ENCODE data around the gene MARCHF2. TPM values are rescaled to one million over a fixed set of nuclear protein-coding genes. Genes with fewer than 3 reads are reported as not detected.
"Not testable (repeated sequence)": the region's sequence is repeated elsewhere in the genome, so short reads cannot be mapped to it uniquely, and the experiment has no call there.

MARCHF2 gene
- total RNA-seq, 1 donor from 2014 or later = 42.5 TPM

DNA sequence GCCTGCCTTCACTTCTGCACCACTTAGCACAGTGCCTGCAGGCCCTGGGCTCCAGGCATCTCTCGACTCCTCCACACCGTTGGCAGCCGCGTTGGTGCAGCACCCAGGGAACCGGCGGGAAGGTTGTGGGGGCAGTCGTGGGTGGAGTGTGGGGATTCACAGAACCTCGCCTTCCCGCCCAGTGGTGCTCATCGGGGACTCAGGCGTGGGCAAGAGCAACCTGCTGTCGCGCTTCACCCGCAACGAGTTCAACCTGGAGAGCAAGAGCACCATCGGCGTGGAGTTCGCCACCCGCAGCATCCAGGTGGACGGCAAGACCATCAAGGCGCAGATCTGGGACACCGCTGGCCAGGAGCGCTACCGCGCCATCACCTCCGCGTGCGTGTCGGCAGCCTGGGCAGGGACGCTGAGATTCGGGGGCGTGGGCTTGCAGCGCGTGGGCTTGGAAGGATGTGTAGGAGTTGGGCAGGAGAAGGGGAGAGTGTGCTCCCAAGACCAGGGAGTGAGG is 13.4 kb upstream of the MARCHF2 start:
- no peak overlapping the region for H3K27ac Mint-ChIP-seq (ENCODE audit: unreplicated experiment)

DNA sequence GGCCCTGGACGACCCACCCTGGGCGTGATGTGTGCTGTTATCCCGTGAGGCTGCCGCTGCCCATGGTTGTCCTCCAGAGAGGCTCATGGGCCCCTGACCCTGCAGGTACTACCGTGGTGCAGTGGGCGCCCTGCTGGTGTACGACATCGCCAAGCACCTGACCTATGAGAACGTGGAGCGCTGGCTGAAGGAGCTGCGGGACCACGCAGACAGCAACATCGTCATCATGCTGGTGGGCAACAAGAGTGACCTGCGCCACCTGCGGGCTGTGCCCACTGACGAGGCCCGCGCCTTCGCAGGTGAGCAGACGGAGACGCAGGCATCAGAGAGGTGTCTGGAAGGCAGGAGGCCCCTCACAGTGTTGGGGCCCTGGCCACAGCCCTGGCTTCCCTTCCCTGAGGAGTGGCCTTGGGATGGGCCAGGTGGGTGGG is 11.1 kb upstream of the MARCHF2 start:
- H3K4me1 Mint-ChIP-seq (ENCODE audit: low read depth) = peaks cover 15% of the 10 kb centered on the region
- TF ChIP-seq, protein P1, sequence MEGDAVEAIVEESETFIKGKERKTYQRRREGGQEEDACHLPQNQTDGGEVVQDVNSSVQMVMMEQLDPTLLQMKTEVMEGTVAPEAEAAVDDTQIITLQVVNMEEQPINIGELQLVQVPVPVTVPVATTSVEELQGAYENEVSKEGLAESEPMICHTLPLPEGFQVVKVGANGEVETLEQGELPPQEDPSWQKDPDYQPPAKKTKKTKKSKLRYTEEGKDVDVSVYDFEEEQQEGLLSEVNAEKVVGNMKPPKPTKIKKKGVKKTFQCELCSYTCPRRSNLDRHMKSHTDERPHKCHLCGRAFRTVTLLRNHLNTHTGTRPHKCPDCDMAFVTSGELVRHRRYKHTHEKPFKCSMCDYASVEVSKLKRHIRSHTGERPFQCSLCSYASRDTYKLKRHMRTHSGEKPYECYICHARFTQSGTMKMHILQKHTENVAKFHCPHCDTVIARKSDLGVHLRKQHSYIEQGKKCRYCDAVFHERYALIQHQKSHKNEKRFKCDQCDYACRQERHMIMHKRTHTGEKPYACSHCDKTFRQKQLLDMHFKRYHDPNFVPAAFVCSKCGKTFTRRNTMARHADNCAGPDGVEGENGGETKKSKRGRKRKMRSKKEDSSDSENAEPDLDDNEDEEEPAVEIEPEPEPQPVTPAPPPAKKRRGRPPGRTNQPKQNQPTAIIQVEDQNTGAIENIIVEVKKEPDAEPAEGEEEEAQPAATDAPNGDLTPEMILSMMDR (IDR thresholded peaks at IDR 0.05) = no peak
- no peaks in the 10 kb centered on the region for H3K9me3 Mint-ChIP-seq (ENCODE audit: low read depth)
- no peak overlapping the region for H3K4me3 Mint-ChIP-seq (ENCODE audit: unreplicated experiment)
- H3K27me3 Mint-ChIP-seq (ENCODE audit: low read depth) = no peaks in the 10 kb centered on the region
- peaks cover 17% of the 10 kb centered on the region for H3K36me3 Mint-ChIP-seq (ENCODE audit: low read depth)
- DNase-seq (ENCODE audit: low spot score) = no peak
- H3K27ac Mint-ChIP-seq (ENCODE audit: unreplicated experiment) = no peak overlapping the region

More for the DNA sequence above, 13.4 kb upstream of the MARCHF2 start:
- Mint-ChIP-seq H3K36me3 (ENCODE audit: low read depth) (peaks cover 17% of the 10 kb centered on the region), H3K27me3 (ENCODE audit: low read depth) (no peaks in the 10 kb centered on the region), H3K4me3 (ENCODE audit: unreplicated experiment) (no peak overlapping the region), H3K9me3 (ENCODE audit: low read depth) (no peaks in the 10 kb centered on the region), H3K4me1 (ENCODE audit: low read depth) (peaks cover 37% of the 10 kb centered on the region)
- no peak for DNase-seq (ENCODE audit: low spot score)
- TF ChIP-seq, protein P1 (IDR thresholded peaks at IDR 0.05) = no peak

DNA sequence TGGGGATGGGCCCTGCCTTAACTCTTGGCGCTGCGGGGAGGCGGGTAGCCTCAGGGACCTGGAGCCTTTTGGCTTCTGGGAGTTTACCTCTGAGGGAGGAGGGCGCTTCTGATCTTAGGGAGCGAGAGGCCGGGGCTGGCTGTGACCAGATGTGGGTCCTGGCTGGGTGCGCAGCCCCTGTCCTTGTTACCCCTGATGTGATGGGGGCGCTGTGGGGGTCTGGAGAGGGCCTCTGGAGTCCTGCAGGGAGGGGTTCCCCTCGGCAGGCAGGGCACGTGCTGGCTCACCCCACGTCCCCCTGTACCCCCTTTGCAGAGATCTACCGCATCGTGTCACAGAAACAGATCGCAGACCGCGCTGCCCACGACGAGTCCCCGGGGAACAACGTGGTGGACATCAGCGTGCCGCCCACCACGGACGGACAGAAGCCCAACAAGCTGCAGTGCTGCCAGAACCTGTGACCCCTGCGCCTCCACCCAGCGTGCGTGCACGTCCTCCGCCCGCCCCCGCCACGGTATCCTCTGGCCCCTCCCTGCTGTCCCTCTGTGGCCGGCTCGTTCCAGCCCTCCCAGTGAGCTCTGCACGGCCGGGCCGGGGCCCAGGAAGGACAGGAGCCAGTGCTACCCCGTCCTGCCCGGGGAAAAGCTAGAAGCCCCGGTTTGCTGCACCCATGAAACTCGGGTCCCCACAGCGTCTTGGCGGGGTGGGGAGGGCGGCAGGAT is 9.8 kb upstream of the MARCHF2 start:
- TF ChIP-seq, protein P1 (IDR thresholded peaks at IDR 0.05) = no peak
- Mint-ChIP-seq H3K9me3 (ENCODE audit: low read depth) (no peaks in the 10 kb centered on the region), H3K27ac (ENCODE audit: unreplicated experiment) (no peak overlapping the region), H3K36me3 (ENCODE audit: low read depth) (peaks cover 17% of the 10 kb centered on the region), H3K4me3 (ENCODE audit: unreplicated experiment) (no peak overlapping the region), H3K27me3 (ENCODE audit: low read depth) (no peaks in the 10 kb centered on the region), H3K4me1 (ENCODE audit: low read depth) (peaks cover 4% of the 10 kb centered on the region)
- peak; percentile 93 for DNase-seq (ENCODE audit: low spot score)

DNA sequence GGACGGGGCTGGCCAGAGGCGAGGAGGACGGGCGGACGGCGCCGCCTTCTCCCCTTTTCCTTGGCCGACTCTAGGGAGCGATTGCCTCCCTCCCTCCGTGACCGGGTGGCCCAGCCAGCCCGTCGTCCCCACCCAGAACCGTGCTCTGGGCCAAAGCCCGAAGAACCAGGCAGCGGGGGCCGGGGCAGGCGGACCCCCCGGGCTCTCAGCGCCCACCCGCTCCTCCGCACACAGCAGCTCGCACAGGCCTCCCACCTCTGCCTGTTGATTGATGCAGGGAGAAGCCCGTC is 9.3 kb upstream of the MARCHF2 start:
- TF ChIP-seq, protein P1 (IDR thresholded peaks at IDR 0.05) = no peak
- Mint-ChIP-seq H3K27me3 (ENCODE audit: low read depth) (no peaks in the 10 kb centered on the region), H3K4me3 (ENCODE audit: unreplicated experiment) (no peak overlapping the region), H3K27ac (ENCODE audit: unreplicated experiment) (no peak overlapping the region), H3K9me3 (ENCODE audit: low read depth) (no peaks in the 10 kb centered on the region), H3K4me1 (ENCODE audit: low read depth) (no peaks in the 10 kb centered on the region), H3K36me3 (ENCODE audit: low read depth) (peaks cover 17% of the 10 kb centered on the region)
- no peak for DNase-seq (ENCODE audit: low spot score)

DNA sequence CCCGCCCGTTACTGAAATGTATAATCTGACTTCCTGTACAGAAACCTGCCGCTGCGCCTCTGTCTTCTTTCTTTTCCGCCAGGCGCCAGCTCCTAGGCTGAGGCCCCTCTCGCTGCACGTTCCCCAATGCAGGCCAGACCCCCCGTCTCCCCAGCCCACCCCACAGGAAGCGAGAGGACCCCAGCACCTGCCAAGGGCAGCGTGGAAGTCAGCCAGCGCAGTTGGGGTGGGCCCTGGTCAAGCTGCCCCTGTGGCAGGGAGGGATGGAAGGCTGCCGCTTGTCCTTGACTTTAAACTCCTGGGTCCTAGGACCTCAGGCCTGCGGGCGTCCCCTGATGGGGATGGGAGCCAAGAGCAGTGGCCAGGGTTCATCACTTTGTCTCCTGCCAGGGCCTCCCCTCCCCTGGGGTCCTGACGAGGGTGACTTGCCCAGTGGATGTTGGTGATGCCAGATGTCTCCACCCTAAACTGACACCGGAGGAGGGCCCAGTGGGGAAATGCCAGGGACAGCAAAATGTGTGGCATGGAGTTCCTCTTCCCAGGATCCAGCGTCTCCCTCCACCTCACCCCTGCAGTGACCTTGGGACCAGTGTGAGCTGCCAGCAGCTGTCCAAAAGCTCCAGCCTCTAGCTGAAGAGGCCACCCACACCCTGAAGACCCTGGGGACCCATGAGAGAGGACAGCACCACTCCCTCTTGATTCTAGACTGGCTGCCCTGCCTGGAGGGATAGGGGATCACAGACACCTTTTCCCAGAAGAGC is 8.5 kb upstream of the MARCHF2 start:
- H3K27me3 Mint-ChIP-seq (ENCODE audit: low read depth) = no peaks in the 10 kb centered on the region
- DNase-seq (ENCODE audit: low spot score) = no peak
- TF ChIP-seq, protein P1 (IDR thresholded peaks at IDR 0.05) = no peak
- no peak overlapping the region for H3K27ac Mint-ChIP-seq (ENCODE audit: unreplicated experiment)
- no peaks in the 10 kb centered on the region for H3K4me1 Mint-ChIP-seq (ENCODE audit: low read depth)
- no peak overlapping the region for H3K4me3 Mint-ChIP-seq (ENCODE audit: unreplicated experiment)
- peaks cover 15% of the 10 kb centered on the region for H3K36me3 Mint-ChIP-seq (ENCODE audit: low read depth)
- no peaks in the 10 kb centered on the region for H3K9me3 Mint-ChIP-seq (ENCODE audit: low read depth)

DNA sequence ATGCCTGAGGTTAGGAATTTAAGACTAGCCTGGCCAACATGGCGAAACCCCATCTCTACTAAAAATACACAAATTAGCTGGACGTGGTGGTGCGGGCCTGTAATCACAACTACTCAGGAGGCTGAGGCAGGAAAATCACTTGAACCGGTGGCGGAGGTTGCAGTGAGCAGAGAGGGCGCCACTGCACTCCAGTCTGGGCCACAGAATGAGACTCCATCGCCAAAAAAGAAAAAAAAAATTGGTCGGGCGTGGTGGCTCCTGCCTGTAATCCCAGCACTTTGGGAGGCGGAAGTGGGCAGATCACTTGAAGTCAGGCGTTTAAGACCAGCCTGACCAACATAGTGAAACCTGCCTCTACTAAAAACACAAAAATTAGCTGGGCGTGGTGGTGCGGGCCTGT is 2.4 kb upstream of the MARCHF2 start:
- H3K27ac Mint-ChIP-seq (ENCODE audit: unreplicated experiment); H3K27me3 Mint-ChIP-seq (ENCODE audit: low read depth); H3K36me3 Mint-ChIP-seq (ENCODE audit: low read depth); DNase-seq (ENCODE audit: low spot score); H3K9me3 Mint-ChIP-seq (ENCODE audit: low read depth); H3K4me3 Mint-ChIP-seq (ENCODE audit: unreplicated experiment): not testable (repeated sequence)
- H3K4me1 Mint-ChIP-seq (ENCODE audit: low read depth) = peaks cover 10% of the 10 kb centered on the region

Data from chondrocyte (in vitro differentiated cells).